Fibroblast of lung (primary cell): ENCODE data around the gene CACNB1.

Source experiments
- CTCF ChIP-seq, 2 donors: IDR thresholded peaks in 1 of 2; conservative IDR thresholded peaks in 1 of 2; 1 replicate in 1 of 2; 2 replicates in 1 of 2; pipeline ENCODE4 v1.5.1; 2011 to 2012; ENCODE audit warnings: low read length in 2 of 2, control low read depth in 1 of 2, inconsistent platforms in 1 of 2, low read depth in 1 of 2, mild to moderate bottlenecking in 1 of 2
- EZH2 ChIP-seq: IDR thresholded peaks from 2 replicates; pipeline ENCODE4 v1.5.1; 2012; ENCODE audit warnings: low read length, control low read depth, mild to moderate bottlenecking; ENCODE audit errors: missing control alignments

GRCh38 chr17:39243155-39243554, 45.7 kb upstream of the CACNB1 start:
- no peak for TF ChIP-seq CTCF (conservative IDR thresholded peaks at IDR 0.05 in 1 of 2, IDR thresholded peaks at IDR 0.05 in 1 of 2; ENCODE audit: low read depth in 1 of 2, low read length in 2 of 2)
- TF ChIP-seq EZH2 = no peak
